ENCODE data around the gene MIB1.
A peak's percentile ranks its signal among the peaks of the same experiment; 100 is the strongest.

MIB1 gene

GRCh38 chr18:21704603-21705364 is 35.8 kb upstream of the MIB1 start, which contains the start of gene ABHD3 (continued):
- TF ChIP-seq PRDM2 (tag by site-specific recombination; IDR thresholded peaks at IDR 0.05; ENCODE audit: borderline replicate concordance) (no peak), YY2 (tag by site-specific recombination; IDR thresholded peaks at IDR 0.05) (no peak), ZNF585B (tag by site-specific recombination; IDR thresholded peaks at IDR 0.05) (no peak), BCL11B (tag by site-specific recombination; IDR thresholded peaks at IDR 0.05; ENCODE audit: low read depth) (no peak), ZNF518A (tag by site-specific recombination; conservative IDR thresholded peaks at IDR 0.05; ENCODE audit: low read depth) (0 out of 2 replicates have a peak, but pooled peaks have one; percentile 29), ZNF654 (tag by site-specific recombination; IDR thresholded peaks at IDR 0.05; ENCODE audit: low read depth) (no peak), ZNF121 (tag by site-specific recombination; IDR thresholded peaks at IDR 0.05) (no peak), ZNF19 (tag by site-specific recombination; IDR thresholded peaks at IDR 0.05; ENCODE audit: low read depth) (no peak), ZBTB48 (tag by site-specific recombination; IDR thresholded peaks at IDR 0.05) (no peak), ZNF394 (tag by site-specific recombination; IDR thresholded peaks at IDR 0.05; ENCODE audit: borderline replicate concordance) (no peak), ZNF555 (tag by site-specific recombination; conservative IDR thresholded peaks at IDR 0.05) (no peak), ZNF701 (tag by site-specific recombination; IDR thresholded peaks at IDR 0.05) (no peak), ZBTB21 (tag by site-specific recombination; IDR thresholded peaks at IDR 0.05) (no peak), ZFP69B (tag by site-specific recombination; IDR thresholded peaks at IDR 0.05) (no peak), ZNF280C (tag by site-specific recombination; IDR thresholded peaks at IDR 0.05) (no peak), ZSCAN30 (tag by site-specific recombination; IDR thresholded peaks at IDR 0.05) (peak; percentile 25; the same call in 1 of the 2 replicates), ZNF843 (tag by site-specific recombination; IDR thresholded peaks at IDR 0.05) (no peak), HOXC10 (CRISPR knock-in tag; IDR thresholded peaks at IDR 0.05) (no peak), ZNF571 (tag by site-specific recombination; IDR thresholded peaks at IDR 0.05) (no peak), ZNF776 (tag by site-specific recombination; IDR thresholded peaks at IDR 0.05; ENCODE audit: borderline replicate concordance) (no peak), ZSCAN18 (tag by site-specific recombination; IDR thresholded peaks at IDR 0.05) (no peak), ZNF747 (tag by site-specific recombination; IDR thresholded peaks at IDR 0.05) (no peak), ZBTB20 (tag by site-specific recombination; IDR thresholded peaks at IDR 0.05) (no peak; the same call in 1 of the 2 replicates), ZSCAN5A (tag by site-specific recombination; IDR thresholded peaks at IDR 0.05) (no peak)

Measured in HEK293 (cell line).